GM12865 (cell line): ENCODE measurements around the gene VPS9D1.
A peak's percentile ranks its signal among the peaks of the same experiment; 100 is the strongest.
"Not testable (repeated sequence)": the region's sequence is repeated elsewhere in the genome, so short reads cannot be mapped to it uniquely, and the experiment has no call there.

Source experiments
- DNase-seq: peaks from one replicate; pipeline ENCODE4 v3.0.0; 2010; ENCODE audit warnings: low read depth
- H3K4me3 ChIP-seq: 2 replicates; pipeline ENCODE4 v1.5.1; 2011; ENCODE audit warnings: mild to moderate bottlenecking, low read depth, low read length, control low read depth
- CTCF ChIP-seq: IDR thresholded peaks from 2 replicates; pipeline ENCODE4 v1.5.1; 2011; ENCODE audit warnings: low read length, control low read depth, low read depth, inconsistent platforms; ENCODE audit not compliant: insufficient read depth; ENCODE audit errors: missing control alignments

Gene VPS9D1

DNA sequence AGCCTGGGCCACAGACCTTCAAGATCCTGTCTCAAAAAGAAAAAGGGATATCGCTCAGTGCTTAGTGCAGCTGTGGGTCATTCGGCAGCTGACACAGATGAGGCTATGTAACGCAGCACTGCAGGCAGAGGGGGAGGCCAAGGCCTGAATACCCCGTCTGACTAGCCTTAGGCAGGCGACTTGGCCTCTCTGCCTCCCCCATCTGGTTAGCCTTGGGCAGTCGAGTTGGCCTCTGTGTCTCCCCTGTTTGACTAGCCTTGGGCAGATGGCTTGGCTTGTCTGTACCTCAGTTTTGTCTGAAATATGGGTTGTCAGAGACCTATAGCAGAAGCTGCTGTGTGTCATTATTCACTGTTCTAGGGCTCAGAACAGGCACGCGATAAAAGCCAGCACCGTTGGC is 53.1 kb downstream of the VPS9D1 start:
- no peak for DNase-seq
- no peak overlapping the region for H3K4me3 ChIP-seq
- TF ChIP-seq CTCF, result no peak

GRCh38 chr16:89667000-89667399 is 53.7 kb downstream of the VPS9D1 start:
- not testable (repeated sequence) for DNase-seq, H3K4me3 ChIP-seq
- TF ChIP-seq CTCF, result peak; percentile 8

GRCh38 chr16:89664238-89664637 is 56.5 kb downstream of the VPS9D1 start:
- not testable (repeated sequence) for H3K4me3 ChIP-seq, DNase-seq

DNA sequence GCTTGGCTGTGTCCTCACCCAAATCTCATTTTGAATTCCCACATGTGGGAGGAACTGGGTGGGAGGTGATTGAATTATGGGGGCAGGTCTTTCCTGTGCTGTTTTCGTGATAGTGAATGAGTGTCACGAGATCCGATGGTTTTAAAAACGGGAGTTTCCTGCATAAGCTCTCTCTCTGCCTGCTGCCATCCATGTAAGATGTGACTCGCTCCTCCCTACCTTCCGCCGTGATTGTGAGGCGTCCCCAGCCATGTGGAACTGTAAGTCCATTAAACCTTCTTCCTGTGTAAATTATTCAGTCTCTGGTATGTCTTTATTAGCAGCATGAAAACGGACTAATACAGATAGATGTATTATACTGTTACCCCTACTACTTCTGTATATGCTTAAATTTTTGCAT is 59.5 kb downstream of the VPS9D1 start:
- no peak overlapping the region for H3K4me3 ChIP-seq
- no peak for TF ChIP-seq CTCF
- DNase-seq, result no peak

- DNase-seq, result no peak
- TF ChIP-seq CTCF, result no peak
- H3K4me3 ChIP-seq, result no peak overlapping the region
Measured at GRCh38 chr16:89660146-89660545, 60.6 kb downstream of the VPS9D1 start.

GRCh38 chr16:89658221-89658879 is 62.3 kb downstream of the VPS9D1 start:
- DNase-seq, result peak; percentile 38
- no peak for TF ChIP-seq CTCF
- H3K4me3 ChIP-seq, result peak overlapping the region; percentile 73

- peak within 1 kb of the TSS; percentile 73 for H3K4me3 ChIP-seq
- TF ChIP-seq CTCF, result no peak
- peak; percentile 94 for DNase-seq
Measured at GRCh38 chr16:89657442-89658220, 63.1 kb downstream of the VPS9D1 start, which contains the start of the genes CHMP1A and SPATA33. TSS of gene CHMP1A (minus strand) at chr16:89657708. CDS start at chr16:89657588, 120 bp downstream. TSS of gene SPATA33 (plus strand) at chr16:89657836. CDS start at chr16:89657912, 76 bp downstream.
